RWPE1 (cell line): ENCODE data around the gene UMPS.

ENCODE experiments used
- CTCF ChIA-PET: fragments of 350-600 bp; sonication (Branson Sonifier 250); formaldehyde crosslinking; extraction: SDS; loops from one replicate; lab custom pipeline; 2021; lab: Yijun Ruan, JAX
- POLR2A ChIA-PET: fragments of 400-600 bp; formaldehyde crosslinking; extraction: SDS; loops from one replicate; lab custom pipeline; 2020; ENCODE audit warnings: antibody characterized with exemption; ENCODE audit not compliant: low non-redundant PET; lab: Yijun Ruan, JAX
- DNase-seq: peaks from one replicate; pipeline ENCODE4 v3.0.0; 2012; ENCODE audit warnings: low spot score
- H3K27ac ChIP-seq: fragments of 450-650 bp; 2 replicates; pipeline ENCODE4 v1.5.1; 2017
- TF ChIP-seq, protein P1 (sequence below): fragments of 450-650 bp; conservative IDR thresholded peaks from 2 replicates; pipeline ENCODE4 v1.5.1; 2017; ENCODE audit warnings: low read depth, mild to moderate bottlenecking

UMPS gene

GRCh38 chr3:124791639-124792151 lies 61.4 kb downstream of the UMPS start:
- H3K27ac ChIP-seq: peak overlapping the region; percentile 34
- POLR2A ChIA-PET: no interaction called here
- DNase-seq: no peak
- CTCF ChIA-PET: interaction anchor here (0.6 to 1.0 kb wide), 3 partner anchors 31 to 109 kb away, joined by 3 to 6 read pairs (median 5); no protein-coding TSS in a partner anchor
- TF ChIP-seq, protein P1, sequence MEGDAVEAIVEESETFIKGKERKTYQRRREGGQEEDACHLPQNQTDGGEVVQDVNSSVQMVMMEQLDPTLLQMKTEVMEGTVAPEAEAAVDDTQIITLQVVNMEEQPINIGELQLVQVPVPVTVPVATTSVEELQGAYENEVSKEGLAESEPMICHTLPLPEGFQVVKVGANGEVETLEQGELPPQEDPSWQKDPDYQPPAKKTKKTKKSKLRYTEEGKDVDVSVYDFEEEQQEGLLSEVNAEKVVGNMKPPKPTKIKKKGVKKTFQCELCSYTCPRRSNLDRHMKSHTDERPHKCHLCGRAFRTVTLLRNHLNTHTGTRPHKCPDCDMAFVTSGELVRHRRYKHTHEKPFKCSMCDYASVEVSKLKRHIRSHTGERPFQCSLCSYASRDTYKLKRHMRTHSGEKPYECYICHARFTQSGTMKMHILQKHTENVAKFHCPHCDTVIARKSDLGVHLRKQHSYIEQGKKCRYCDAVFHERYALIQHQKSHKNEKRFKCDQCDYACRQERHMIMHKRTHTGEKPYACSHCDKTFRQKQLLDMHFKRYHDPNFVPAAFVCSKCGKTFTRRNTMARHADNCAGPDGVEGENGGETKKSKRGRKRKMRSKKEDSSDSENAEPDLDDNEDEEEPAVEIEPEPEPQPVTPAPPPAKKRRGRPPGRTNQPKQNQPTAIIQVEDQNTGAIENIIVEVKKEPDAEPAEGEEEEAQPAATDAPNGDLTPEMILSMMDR: no peak

GRCh38 chr3:124792341-124793040 lies 62.2 kb downstream of the UMPS start:
- no peak for DNase-seq
- peak overlapping the region; percentile 92 for H3K27ac ChIP-seq
- POLR2A ChIA-PET: no interaction called here
- CTCF ChIA-PET: interaction anchor here (0.6 to 1.0 kb wide), 2 partner anchors 109 to 715 kb away, joined by 3 to 5 read pairs; no protein-coding TSS in a partner anchor
- TF ChIP-seq, protein P1: no peak

DNA sequence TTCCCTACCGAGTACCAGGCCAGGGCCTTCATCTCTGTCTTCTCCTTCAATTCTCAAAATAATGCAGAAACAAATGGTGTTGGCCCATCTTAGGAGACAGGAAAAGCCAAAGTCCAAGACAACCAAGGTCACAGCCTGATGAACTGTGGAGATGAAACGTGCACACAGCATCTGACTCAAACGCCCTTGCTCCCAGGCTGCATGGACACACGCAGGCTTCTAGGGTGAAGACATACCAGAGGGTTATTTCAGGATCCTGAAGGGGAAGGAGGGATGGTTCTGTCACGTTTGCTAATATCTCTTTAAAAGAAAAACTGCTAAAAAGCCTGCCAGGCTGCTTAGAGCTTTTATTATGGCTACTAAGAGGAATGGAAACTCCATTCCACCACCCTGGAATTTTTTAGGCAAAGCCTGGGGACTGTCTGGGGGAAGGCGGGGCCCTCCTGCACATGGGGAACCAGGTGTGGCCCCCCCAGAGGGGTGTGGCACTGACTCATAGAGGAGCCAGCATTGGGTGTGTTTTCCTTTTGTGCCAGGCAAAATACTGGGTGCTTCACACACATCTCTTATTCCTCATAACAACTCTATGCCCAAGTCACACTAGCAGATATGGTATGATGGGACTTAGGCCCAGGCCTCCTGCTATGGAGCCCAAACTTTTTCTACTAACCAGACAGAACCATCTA lies 62.9 kb downstream of the UMPS start:
- POLR2A ChIA-PET: no interaction called here
- CTCF ChIA-PET: interaction anchor here (0.6 to 1.1 kb wide), 2 partner anchors 108 to 716 kb away, joined by 3 to 4 read pairs; no protein-coding TSS in a partner anchor
- TF ChIP-seq, protein P1: no peak
- H3K27ac ChIP-seq: peak overlapping the region; percentile 92
- DNase-seq: peak; percentile 90

GRCh38 chr3:124796477-124796876 lies 66.2 kb downstream of the UMPS start:
- CTCF ChIA-PET: interaction anchor here (1.9 kb wide), 1 partner anchor 9 kb away, joined by 6 read pairs; no protein-coding TSS in a partner anchor
- TF ChIP-seq, protein P1: no peak
- DNase-seq: no peak
- POLR2A ChIA-PET: no interaction called here
- no peak overlapping the region; the same call in 1 of the 2 replicates for H3K27ac ChIP-seq

DNA sequence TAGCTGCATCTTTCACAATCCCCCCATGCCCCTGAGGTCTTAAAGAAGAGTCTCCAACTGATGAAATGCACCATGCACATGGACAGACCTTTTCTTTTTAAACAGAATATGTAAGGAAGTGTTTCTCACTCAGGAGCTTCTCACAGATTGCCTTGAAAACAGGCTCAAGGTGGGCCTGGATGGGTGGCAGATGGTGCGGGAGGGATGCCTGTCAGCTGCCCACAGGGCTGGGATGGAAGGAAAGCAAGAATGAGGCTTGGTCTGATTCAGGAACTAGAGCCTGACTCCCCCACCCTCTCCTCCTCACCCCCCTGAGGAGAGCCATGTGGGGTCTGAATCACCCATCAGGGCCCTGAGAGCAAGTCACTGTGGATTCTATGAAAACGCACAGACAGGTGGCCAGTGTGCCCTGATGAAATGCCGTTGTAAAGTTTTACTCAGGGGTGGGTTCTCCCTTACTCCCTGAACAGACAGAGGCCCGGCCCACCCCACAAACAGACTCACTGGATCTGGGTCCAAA lies 67.2 kb downstream of the UMPS start:
- POLR2A ChIA-PET: no interaction called here
- peak overlapping the region; percentile 8 for H3K27ac ChIP-seq
- TF ChIP-seq, protein P1: no peak
- CTCF ChIA-PET: interaction anchor here (1.9 kb wide), 1 partner anchor 10 kb away, joined by 6 read pairs; no protein-coding TSS in a partner anchor
- no peak for DNase-seq
